Measurements from ENCODE around the gene NUDT15. TPM values are rescaled to one million over a fixed set of nuclear protein-coding genes. Genes with fewer than 3 reads are reported as not detected.

Gene NUDT15
- polyA plus RNA-seq, 1 donor from 2014 or later = 23.0 TPM

DNA sequence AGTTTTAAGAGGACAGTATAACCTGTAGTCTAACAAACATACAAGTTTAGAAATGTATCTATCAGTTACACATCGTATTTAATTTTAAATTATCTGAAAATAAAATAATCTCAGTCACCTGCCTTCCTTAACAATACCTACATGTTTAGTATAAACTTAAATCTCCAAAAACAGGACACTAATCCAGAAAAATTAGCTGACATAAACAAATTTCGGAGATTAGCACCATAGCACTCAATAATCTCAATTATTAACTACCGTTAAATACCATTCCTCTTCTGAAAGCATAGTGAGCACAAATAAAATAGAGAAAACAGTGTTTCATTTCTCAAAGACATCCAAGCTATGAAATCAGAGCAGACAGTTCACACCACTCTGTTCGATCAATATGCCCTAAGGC is 44.2 kb downstream of the NUDT15 start:
- H3K9me2 ChIP-seq (ENCODE audit: insufficient read depth, low read length) = no peaks in the 10 kb centered on the region
- H3K79me2 ChIP-seq (replicated peaks; ENCODE audit: insufficient read depth, low read length) = no peaks in the 10 kb centered on the region
- H3K4me3 ChIP-seq (ENCODE audit: low read length) = no peak overlapping the region
- H2AFZ ChIP-seq (ENCODE audit: low read depth, low read length) = no peak overlapping the region
- H3K27me3 ChIP-seq (ENCODE audit: insufficient read depth, low read depth, low read length) = no peaks in the 10 kb centered on the region
- TF ChIP-seq TAF1 (IDR thresholded peaks at IDR 0.05; ENCODE audit: low read depth) = no peak
- TF ChIP-seq, protein P1, sequence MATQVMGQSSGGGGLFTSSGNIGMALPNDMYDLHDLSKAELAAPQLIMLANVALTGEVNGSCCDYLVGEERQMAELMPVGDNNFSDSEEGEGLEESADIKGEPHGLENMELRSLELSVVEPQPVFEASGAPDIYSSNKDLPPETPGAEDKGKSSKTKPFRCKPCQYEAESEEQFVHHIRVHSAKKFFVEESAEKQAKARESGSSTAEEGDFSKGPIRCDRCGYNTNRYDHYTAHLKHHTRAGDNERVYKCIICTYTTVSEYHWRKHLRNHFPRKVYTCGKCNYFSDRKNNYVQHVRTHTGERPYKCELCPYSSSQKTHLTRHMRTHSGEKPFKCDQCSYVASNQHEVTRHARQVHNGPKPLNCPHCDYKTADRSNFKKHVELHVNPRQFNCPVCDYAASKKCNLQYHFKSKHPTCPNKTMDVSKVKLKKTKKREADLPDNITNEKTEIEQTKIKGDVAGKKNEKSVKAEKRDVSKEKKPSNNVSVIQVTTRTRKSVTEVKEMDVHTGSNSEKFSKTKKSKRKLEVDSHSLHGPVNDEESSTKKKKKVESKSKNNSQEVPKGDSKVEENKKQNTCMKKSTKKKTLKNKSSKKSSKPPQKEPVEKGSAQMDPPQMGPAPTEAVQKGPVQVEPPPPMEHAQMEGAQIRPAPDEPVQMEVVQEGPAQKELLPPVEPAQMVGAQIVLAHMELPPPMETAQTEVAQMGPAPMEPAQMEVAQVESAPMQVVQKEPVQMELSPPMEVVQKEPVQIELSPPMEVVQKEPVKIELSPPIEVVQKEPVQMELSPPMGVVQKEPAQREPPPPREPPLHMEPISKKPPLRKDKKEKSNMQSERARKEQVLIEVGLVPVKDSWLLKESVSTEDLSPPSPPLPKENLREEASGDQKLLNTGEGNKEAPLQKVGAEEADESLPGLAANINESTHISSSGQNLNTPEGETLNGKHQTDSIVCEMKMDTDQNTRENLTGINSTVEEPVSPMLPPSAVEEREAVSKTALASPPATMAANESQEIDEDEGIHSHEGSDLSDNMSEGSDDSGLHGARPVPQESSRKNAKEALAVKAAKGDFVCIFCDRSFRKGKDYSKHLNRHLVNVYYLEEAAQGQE (IDR thresholded peaks at IDR 0.05; ENCODE audit: borderline replicate concordance) = no peak
- TF ChIP-seq, protein P2, sequence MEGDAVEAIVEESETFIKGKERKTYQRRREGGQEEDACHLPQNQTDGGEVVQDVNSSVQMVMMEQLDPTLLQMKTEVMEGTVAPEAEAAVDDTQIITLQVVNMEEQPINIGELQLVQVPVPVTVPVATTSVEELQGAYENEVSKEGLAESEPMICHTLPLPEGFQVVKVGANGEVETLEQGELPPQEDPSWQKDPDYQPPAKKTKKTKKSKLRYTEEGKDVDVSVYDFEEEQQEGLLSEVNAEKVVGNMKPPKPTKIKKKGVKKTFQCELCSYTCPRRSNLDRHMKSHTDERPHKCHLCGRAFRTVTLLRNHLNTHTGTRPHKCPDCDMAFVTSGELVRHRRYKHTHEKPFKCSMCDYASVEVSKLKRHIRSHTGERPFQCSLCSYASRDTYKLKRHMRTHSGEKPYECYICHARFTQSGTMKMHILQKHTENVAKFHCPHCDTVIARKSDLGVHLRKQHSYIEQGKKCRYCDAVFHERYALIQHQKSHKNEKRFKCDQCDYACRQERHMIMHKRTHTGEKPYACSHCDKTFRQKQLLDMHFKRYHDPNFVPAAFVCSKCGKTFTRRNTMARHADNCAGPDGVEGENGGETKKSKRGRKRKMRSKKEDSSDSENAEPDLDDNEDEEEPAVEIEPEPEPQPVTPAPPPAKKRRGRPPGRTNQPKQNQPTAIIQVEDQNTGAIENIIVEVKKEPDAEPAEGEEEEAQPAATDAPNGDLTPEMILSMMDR (IDR thresholded peaks at IDR 0.05; ENCODE audit: poor library complexity, severe bottlenecking) = no peak
- TF ChIP-seq MXI1 (conservative IDR thresholded peaks at IDR 0.05; ENCODE audit: poor library complexity, severe bottlenecking) = no peak
- TF ChIP-seq SMC3 (conservative IDR thresholded peaks at IDR 0.05; ENCODE audit: poor library complexity) = no peak
- no peak for TF ChIP-seq EP300 (conservative IDR thresholded peaks at IDR 0.05; ENCODE audit: poor library complexity, severe bottlenecking)
- TF ChIP-seq POLR2AphosphoS5 (IDR thresholded peaks at IDR 0.05) = no peak
- TF ChIP-seq RAD21 (conservative IDR thresholded peaks at IDR 0.05) = no peak
- no peak for TF ChIP-seq EZH2 (IDR thresholded peaks at IDR 0.05; ENCODE audit: borderline replicate concordance, insufficient read depth, low read length, poor library complexity, severe bottlenecking)
- no peak overlapping the region for H3K27ac ChIP-seq (ENCODE audit: low read length)
- no peak overlapping the region for H3K4me2 ChIP-seq (ENCODE audit: low read length)
- no peaks in the 10 kb centered on the region for H4K20me1 ChIP-seq (ENCODE audit: insufficient read depth)
- H3K36me3 ChIP-seq (ENCODE audit: insufficient read depth, low read length) = peaks cover 7% of the 10 kb centered on the region
- no peak overlapping the region for H3K9ac ChIP-seq (ENCODE audit: low read length)
- no peaks in the 10 kb centered on the region for H3F3A ChIP-seq (ENCODE audit: insufficient read depth, low read length, poor library complexity, severe bottlenecking)
- no peaks in the 10 kb centered on the region for H3K9me3 ChIP-seq (ENCODE audit: low read length)

DNA sequence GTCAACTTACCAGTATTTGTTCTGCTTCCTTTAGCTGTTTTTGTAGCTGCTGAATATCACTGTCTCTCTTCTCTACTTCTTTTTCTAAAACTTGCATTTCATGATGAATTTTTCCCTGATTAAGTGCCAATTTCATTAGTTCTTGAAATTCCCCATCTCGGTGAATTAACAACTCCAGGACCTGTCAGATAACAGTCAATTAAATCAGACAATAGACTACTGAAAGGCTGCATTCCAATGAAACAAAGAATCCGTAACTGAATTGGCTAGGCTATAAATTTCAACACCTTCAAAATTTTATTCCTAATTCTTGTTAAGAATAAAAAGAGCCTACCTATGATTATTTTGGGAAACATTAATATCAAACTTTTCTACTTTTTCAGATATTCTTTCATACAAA is 48.7 kb downstream of the NUDT15 start:
- TF ChIP-seq EZH2 (IDR thresholded peaks at IDR 0.05; ENCODE audit: borderline replicate concordance, insufficient read depth, low read length, poor library complexity, severe bottlenecking) = no peak
- TF ChIP-seq, protein P1 (IDR thresholded peaks at IDR 0.05; ENCODE audit: borderline replicate concordance) = no peak
- no peak for TF ChIP-seq MXI1 (conservative IDR thresholded peaks at IDR 0.05; ENCODE audit: poor library complexity, severe bottlenecking)
- no peak for TF ChIP-seq POLR2AphosphoS5 (IDR thresholded peaks at IDR 0.05)
- TF ChIP-seq, protein P2 (IDR thresholded peaks at IDR 0.05; ENCODE audit: poor library complexity, severe bottlenecking) = no peak
- Histone ChIP-seq H3K9ac (ENCODE audit: low read length) (no peak overlapping the region), H3K36me3 (ENCODE audit: insufficient read depth, low read length) (no peaks in the 10 kb centered on the region), H3K27me3 (ENCODE audit: insufficient read depth, low read depth, low read length) (no peaks in the 10 kb centered on the region), H3K4me2 (ENCODE audit: low read length) (no peak overlapping the region), H3F3A (ENCODE audit: insufficient read depth, low read length, poor library complexity, severe bottlenecking) (no peaks in the 10 kb centered on the region), H2AFZ (ENCODE audit: low read depth, low read length) (no peak overlapping the region), H3K4me3 (ENCODE audit: low read length) (no peak overlapping the region), H3K9me2 (ENCODE audit: insufficient read depth, low read length) (no peaks in the 10 kb centered on the region), H3K79me2 (replicated peaks; ENCODE audit: insufficient read depth, low read length) (peaks cover 32% of the 10 kb centered on the region), H4K20me1 (ENCODE audit: insufficient read depth) (no peaks in the 10 kb centered on the region), H3K9me3 (ENCODE audit: low read length) (no peaks in the 10 kb centered on the region), H3K27ac (ENCODE audit: low read length) (no peak overlapping the region)
